GM18867 (cell line): ENCODE results near the gene NDUFA11.

Experiments used
- ATAC-seq: cut with Tn5 transposase; IDR thresholded peaks from one replicate; pipeline ENCODE4 v1.9.1; 2021; ENCODE audit warnings: mild to moderate bottlenecking, moderate library complexity; ENCODE audit not compliant: unreplicated experiment

The NDUFA11 gene

GRCh38 chr19:5932609-5933262 is 29.1 kb upstream of the NDUFA11 start:
- no peak for ATAC-seq

DNA sequence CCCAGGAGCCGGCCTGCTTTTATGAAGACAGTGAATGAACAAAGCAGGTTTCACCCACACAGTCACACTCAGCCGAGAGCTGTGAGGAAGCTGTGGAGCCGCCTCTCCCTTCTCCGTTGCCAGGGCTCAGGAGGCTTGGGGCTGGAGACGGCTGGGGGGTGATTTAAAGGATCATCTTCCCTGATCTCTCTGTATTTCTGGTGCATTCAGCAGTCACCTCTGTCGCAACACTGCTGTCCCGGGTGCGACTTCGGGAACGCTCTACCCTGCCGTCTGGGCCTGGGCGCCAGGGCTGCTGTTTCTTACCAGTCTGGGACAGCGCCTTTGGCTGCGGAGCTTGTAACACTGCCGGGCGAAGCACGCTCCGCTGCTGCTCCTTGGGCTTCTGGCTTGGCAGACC is 28.6 kb upstream of the NDUFA11 start:
- no peak for ATAC-seq

- no peak for ATAC-seq
These were observed 27.7 kb upstream of the NDUFA11 start for GRCh38 chr19:5931251-5931650.

DNA sequence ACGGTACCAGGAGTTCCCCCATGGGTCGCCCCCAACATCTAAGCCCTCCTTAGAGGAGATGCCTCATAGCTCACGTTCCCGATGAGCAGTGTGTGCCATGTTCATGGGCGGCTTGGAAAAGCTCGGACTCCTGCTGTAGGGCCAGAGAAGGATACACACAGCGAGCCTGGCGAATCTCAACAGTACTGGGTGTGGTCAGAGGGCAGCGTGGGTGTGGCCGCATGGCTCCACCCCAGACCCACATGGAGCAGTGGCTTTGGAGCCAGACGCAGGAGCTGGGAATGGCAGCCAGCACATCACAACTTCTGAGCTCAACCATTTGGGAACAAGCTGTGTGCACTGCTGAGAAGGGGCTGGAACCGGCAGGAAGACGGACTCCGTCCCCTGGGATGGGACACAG is 26.0 kb upstream of the NDUFA11 start:
- ATAC-seq = no peak

DNA sequence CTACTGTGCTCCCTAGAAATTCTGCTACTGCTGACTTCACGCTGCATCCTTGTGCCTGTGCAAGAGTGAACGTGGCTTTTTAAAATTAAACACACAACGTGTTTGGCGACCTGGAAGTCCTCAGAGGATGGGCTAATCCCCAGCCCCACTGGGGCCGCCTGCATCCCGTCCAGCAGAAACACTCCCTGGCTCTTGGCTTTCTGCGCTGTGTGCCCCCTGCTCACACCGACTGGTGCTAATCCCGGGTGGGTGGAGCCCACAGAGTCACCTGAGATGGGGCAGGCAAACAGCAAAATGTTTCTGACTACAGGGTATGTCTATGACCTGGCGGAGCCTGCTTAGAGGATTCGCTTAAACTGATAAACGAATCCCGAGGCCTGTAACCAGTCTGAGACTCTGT is 25.6 kb upstream of the NDUFA11 start:
- no peak for ATAC-seq

DNA sequence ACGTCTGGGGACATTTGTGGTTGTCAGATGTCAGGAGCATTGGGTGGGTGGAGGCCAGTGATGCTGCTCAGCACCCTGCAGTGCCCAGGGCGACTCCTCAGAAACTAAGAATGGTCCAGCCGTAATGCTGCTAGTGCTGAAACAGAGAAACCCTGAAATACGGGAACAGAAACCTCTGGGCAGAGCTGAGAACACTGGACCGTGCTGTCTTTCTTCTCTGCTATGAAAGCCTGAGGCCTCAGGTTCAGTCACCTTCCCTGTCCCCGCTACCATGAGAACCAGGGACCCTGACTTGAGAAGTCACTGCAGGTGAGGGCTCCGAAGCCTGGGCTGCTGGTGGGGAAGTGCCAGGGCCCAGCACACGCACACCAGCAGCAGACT is 23.8 kb upstream of the NDUFA11 start:
- peak; percentile 38 for ATAC-seq

GRCh38 chr19:5926641-5927440 is 23.3 kb upstream of the NDUFA11 start:
- no peak for ATAC-seq

DNA sequence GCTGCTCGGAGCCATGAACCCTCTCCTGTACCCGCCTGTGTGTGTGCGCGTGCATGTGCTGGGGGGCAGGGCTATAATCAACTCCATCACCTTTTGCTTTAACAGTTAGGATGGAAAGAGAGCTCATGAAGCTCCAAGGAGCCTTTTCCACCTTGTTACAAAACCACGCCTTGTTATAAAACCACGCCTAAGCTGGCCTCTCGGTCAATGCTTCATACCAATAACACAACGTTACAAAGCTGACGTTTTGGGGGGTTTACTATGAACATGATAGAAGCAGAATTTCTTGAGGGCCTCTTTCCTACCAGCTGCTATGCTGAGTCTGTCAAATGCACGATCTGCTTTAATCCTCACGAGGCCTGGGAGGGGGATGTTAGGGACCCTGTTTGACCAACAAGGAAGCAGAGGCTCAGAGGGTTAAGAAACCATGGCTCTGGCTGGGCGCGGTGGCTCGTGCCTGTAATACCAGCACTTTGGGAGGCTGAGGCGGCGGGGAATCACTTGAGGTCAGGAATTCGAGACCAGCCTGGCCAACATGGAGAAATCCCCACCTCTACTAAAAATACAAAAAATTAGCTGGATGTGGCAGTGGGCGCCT is 22.3 kb upstream of the NDUFA11 start:
- no peak for ATAC-seq

DNA sequence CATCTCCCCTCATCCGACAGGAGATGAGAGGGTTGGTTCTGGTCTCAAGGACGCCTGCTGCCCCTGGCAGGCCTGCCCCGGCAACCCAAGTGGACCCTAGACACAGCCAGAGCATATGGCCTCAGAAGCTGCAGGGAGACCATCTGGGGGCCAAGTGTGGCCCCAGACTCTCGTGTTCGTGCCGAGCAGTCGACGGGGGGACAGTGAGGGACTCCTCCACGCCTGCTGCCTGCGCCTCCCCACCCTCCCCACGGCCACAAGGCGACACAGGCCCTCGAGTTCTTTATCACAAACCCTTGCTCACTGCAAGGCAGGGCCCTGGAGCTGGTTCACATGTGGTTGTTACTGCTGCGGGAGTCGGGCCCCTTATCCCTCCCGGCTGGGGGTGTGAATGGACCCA is 19.8 kb upstream of the NDUFA11 start:
- no peak for ATAC-seq

GRCh38 chr19:5922161-5922545 is 18.6 kb upstream of the NDUFA11 start:
- no peak for ATAC-seq

DNA sequence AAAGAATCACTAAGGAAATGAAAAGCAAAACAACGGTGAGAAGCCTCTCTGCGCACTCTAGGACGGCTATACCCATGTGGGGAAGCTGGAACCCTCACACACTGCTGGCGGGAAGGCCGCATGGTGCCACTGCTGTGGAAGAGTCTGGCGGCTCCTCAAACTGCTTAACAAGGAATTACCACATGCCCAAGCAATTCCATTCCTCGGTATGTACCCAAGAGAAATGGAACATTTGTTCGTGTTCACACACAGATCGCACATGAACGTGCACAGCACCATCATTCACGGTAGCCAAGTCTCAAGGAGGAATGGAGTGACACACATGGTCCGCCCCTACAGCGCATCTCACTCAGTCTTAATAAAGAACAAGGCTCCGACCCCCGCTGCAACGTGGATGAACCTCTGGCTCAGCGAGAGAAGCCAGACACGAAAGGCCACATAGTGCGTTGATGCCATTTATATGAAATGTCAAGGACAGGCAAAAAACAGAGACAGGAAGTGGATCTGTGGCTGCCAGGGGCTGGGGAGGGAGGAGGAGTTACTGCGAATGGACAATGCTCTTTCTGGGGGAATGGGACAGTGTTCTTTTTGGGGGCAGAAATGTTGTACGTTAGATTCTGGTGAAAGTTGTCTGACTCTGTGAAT is 18.0 kb upstream of the NDUFA11 start:
- no peak for ATAC-seq

DNA sequence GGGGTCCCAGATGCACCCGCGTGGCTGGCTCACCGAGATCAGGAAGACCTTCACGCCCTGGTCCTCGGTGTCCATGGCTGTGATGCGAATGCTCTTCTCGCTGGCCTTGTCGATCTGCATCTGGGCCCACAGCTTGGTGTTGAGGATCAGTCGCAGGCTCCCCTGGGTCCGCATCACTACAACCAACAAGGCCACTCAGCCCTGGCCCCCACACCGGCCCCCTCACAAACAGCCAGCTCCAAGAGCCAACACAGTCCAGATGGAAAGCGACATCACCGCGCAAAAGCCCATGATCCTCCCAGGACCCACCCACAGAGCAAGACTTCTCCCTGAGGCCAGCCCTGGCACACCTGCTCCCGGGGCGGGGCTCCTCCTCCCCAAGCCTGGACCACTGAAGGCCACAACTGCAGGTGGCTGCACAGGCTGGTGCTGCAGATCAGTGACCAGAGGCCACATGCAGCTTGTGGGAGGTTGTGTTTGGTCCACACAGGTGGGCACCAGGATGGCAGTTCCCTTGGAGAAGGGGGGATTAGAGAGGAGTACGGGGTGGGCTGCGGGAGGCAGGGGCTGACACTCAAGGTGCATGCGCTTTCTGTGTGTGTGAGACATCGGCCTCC is 15.0 kb upstream of the NDUFA11 start:
- ATAC-seq = no peak

DNA sequence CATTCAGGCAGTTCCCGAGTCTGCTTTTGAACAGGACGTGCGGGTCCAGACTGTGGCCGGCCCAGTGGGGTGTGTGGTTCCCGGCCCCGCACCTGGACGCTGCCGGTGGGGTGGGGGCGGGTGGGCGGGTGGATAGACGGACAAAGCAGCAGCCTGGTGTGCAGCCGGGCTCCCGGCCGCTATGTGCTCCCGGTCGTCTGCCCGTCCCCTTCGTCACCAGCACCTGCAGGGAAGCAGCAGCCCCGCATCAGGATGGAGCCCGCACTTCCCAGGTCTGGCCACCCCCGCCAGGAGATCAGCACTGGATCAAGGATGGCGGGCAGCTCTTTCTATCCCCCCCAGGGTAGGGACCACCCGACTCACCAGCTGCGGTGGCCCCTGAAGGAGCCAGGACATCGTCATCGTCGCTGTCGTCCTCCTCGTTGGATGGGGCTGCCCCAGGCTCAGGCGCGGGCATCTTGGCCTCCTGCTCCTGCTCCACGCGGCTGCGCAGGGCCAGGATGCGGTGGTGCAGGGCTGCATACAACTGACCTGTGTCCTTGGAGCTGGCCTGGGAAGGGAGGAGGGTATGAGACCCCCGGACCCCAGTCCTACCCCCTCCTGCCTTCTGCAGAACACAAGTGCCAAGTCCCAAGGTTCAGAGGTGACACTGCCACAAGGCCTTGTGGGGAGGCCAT is 14.0 kb upstream of the NDUFA11 start:
- no peak for ATAC-seq

DNA sequence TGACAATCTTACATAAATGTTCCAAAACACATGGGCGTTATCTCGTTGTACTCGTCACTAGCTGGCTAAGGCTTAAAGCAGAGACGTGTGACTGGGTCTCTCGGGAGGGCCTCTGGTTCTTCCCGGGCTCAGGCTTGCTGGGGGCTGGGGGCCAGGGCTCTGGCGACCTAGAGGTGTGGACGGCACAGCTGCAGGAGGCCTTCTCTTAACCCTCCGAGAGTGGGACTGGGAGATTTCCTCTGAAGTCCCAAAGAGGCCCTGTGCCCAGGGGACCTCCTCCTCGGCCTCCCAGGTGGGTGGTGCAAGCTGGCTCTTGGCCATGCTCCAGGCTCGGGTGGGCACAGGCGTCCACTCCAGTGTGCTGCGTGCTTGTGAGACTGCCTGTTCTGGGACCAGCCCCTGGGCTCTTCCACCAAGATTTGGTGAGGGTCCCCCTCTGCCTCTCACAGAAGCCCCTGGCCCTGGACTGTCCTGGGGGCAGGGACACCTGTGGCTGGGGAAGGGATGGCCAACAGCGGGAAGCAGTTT is 12.7 kb upstream of the NDUFA11 start:
- no peak for ATAC-seq

DNA sequence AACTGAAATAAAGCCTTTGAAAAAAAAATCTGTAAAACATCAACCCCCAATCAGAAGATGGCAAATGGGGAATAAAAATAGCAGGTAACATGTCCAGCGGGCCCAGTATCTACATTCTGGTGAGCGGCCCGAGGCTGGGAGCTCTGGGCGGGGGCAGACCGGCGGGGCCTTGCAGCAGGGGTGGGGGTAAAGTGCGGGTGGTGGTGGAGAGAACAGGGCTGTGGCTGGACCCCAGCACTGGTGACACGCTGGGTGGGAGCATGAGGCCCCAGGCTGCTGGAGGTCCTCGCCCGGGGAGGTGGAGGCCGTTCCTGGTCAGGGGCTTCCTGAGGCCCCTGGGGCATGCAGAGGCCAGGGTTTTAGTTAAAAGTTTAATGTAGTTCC is 12.2 kb upstream of the NDUFA11 start:
- no peak for ATAC-seq

DNA sequence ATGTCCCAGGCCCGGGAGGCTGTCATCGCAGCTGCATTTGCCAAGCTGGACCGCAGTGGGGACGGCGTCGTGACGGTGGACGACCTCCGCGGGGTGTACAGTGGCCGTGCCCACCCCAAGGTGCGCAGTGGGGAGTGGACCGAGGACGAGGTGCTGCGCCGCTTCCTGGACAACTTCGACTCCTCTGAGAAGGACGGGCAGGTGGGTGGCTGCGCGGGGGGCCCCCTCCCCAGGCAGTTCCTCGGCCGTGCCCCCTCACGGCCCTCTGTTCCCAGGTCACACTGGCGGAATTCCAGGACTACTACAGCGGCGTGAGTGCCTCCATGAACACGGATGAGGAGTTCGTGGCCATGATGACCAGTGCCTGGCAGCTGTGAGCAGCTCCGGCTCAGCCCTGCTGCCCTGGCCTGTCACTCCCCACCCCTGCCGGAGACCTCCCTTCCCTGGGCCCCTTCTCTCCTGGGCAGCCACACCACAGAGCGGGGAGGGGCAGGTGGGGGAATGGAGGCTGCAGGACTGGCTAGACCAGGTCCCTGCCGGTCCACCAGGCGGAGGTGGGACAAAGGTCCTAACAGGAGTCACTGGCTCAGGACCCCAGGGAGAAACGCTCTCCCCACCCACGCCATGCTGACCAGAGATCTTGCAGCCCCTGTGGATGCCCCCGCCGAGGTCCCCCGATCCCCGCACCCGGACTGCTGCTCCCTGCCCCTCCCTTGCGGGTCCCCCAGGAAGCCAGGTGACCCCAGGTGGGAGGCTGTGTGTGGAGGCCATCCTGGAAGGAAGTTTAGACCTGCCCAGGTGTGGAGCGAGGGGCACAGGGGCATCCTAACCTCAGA is 11.6 kb upstream of the NDUFA11 start:
- no peak for ATAC-seq

DNA sequence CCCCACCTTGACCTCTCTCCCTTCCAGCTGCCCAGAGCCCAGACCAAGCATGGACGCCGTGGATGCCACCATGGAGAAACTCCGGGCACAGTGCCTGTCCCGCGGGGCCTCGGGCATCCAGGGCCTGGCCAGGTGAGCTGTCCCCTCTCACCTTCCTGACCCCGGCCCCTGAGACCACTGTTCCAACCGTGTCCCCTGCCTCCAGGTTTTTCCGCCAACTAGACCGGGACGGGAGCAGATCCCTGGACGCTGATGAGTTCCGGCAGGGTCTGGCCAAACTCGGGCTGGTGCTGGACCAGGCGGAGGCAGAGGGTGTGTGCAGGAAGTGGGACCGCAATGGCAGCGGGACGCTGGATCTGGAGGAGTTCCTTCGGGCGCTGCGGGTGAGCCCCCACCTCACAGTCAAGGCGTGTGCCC is 10.8 kb upstream of the NDUFA11 start:
- no peak for ATAC-seq

GRCh38 chr19:5913739-5914357 is 10.3 kb upstream of the NDUFA11 start, which contains the start of gene CAPS:
TSS of gene CAPS (plus strand) at chr19:5914254. CDS start at chr19:5914407, 153 bp downstream.
- ATAC-seq = no peak

- no peak for ATAC-seq
These were observed 7.8 kb upstream of the NDUFA11 start for GRCh38 chr19:5911366-5911765.
